GM04504 (cell line): ENCODE data around the gene PCDHA1.

Source experiments
- DNase-seq: peaks from one replicate; pipeline ENCODE4 v3.0.0-alpha.2; 2012; ENCODE audit warnings: low read depth

The PCDHA1 gene

GRCh38 chr5:140988608-140989007 lies 202.7 kb downstream of the PCDHA1 start:
- no peak for DNase-seq

- DNase-seq = no peak
These were observed 203.5 kb downstream of the PCDHA1 start for GRCh38 chr5:140989254-140990020.

- DNase-seq = no peak
These were observed 206.9 kb downstream of the PCDHA1 start for GRCh38 chr5:140992828-140993227.

GRCh38 chr5:140996060-140996459 lies 210.1 kb downstream of the PCDHA1 start:
- no peak for DNase-seq

GRCh38 chr5:140998921-140999410 lies 213.0 kb downstream of the PCDHA1 start:
- DNase-seq = no peak

- DNase-seq = no peak
These were observed 215.5 kb downstream of the PCDHA1 start for GRCh38 chr5:141001446-141001843.

- DNase-seq = no peak
These were observed 216.1 kb downstream of the PCDHA1 start for GRCh38 chr5:141001844-141002604.

- DNase-seq = no peak
These were observed 216.6 kb downstream of the PCDHA1 start for GRCh38 chr5:141002605-141002965.

- no peak for DNase-seq
These were observed 217.1 kb downstream of the PCDHA1 start for GRCh38 chr5:141003031-141003430.

GRCh38 chr5:141003791-141004611 lies 218.1 kb downstream of the PCDHA1 start:
- DNase-seq = no peak

GRCh38 chr5:141007791-141008190 lies 221.9 kb downstream of the PCDHA1 start:
- no peak for DNase-seq

- no peak for DNase-seq
These were observed 224.3 kb downstream of the PCDHA1 start for GRCh38 chr5:141010047-141010793.

GRCh38 chr5:141017943-141018342 lies 232.0 kb downstream of the PCDHA1 start:
- DNase-seq = no peak

GRCh38 chr5:141022384-141022783 lies 236.4 kb downstream of the PCDHA1 start:
- no peak for DNase-seq

- no peak for DNase-seq
These were observed 245.1 kb downstream of the PCDHA1 start for GRCh38 chr5:141031006-141031405.

- DNase-seq = no peak
These were observed 246.7 kb downstream of the PCDHA1 start for GRCh38 chr5:141032626-141033025.

- DNase-seq = no peak
These were observed 253.1 kb downstream of the PCDHA1 start for GRCh38 chr5:141039061-141039460.

GRCh38 chr5:141039517-141039916 lies 253.6 kb downstream of the PCDHA1 start:
- no peak for DNase-seq

- no peak for DNase-seq
These were observed 254.3 kb downstream of the PCDHA1 start for GRCh38 chr5:141040093-141040770.

- peak; percentile 2 for DNase-seq
These were observed 255.0 kb downstream of the PCDHA1 start for GRCh38 chr5:141040771-141041426.

- DNase-seq = no peak
These were observed 255.5 kb downstream of the PCDHA1 start for GRCh38 chr5:141041427-141041785.
